ENCODE results near the gene TICAM2. TPM values are rescaled to one million over a fixed set of nuclear protein-coding genes. Genes with fewer than 3 reads are reported as not detected.

The TICAM2 gene
- total and polyA plus RNA-seq, 2 donors (not counting 1 experiment from before 2014, with no cell fraction given) = 0.55 to 5.4 TPM

DNA sequence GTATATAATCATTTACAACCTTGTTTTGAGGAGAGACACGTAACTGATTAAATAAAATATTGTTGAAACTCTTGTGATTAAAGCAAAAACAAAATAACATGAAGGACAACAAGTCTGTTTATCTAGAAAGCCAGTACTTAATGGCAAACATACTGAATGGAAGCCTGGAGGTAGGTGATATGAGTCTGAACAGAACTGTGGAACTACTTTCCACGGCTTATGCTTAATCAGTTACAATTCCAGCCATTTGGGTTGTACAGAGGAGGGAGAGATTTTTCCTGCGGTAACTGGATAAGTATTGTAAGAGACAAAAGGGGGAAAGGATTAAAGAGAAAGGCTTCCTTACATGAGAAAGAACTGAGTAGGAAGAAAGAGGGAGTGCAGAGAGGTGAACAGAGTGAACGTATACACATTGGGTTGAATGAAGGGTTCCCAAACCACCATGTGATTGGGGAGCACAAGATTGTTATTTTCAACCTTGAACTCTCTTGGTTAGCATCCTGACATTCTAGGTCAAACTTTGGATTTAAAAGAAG, 19.2 kb upstream of the TICAM2 start:
- peaks cover 1 to 26% of the 10 kb centered on the region in 2 experiments for H3K36me3 ChIP-seq (replicated peaks in 1 of 2; ENCODE audit: control extremely low read depth in 1 of 2, control insufficient read depth in 1 of 2, extremely low read depth in 1 of 2, insufficient read depth in 2 of 2, low read length in 1 of 2)
- H3K9me3 ChIP-seq (ENCODE audit: control extremely low read depth in 1 of 3, control insufficient read depth in 2 of 3, insufficient read depth in 1 of 3, low read length in 2 of 3) = no peaks in the 10 kb centered on the region
- ChIA-PET POLR2A (no interaction called here), CTCF (interaction anchor here (0.7 kb wide), 1 partner anchor 13 kb away, joined by 3 read pairs; no protein-coding TSS in a partner anchor)
- intact Hi-C loops (cut with micrococcal nuclease) = no loop called here
- H4K20me1 ChIP-seq (ENCODE audit: control insufficient read depth, insufficient read depth, low read length, poor library complexity, severe bottlenecking) = peaks cover 17% of the 10 kb centered on the region
- WGBS (ENCODE audit: insufficient coverage) = 100% methylated on average over 2 of the region's 4 CpGs
- H3K4me1 ChIP-seq (ENCODE audit: control insufficient read depth in 2 of 2, insufficient read depth in 2 of 2, low read length in 2 of 2) = peaks cover 29 to 32% of the 10 kb centered on the region in 2 donors
- no peak overlapping the region for H3K4me2 ChIP-seq (replicated peaks; ENCODE audit: low read depth, low read length, poor library complexity, severe bottlenecking)
- no peak overlapping the region for H2AFZ ChIP-seq (ENCODE audit: insufficient read depth, low read depth, low read length, poor library complexity, severe bottlenecking)
- TF ChIP-seq, protein P1, sequence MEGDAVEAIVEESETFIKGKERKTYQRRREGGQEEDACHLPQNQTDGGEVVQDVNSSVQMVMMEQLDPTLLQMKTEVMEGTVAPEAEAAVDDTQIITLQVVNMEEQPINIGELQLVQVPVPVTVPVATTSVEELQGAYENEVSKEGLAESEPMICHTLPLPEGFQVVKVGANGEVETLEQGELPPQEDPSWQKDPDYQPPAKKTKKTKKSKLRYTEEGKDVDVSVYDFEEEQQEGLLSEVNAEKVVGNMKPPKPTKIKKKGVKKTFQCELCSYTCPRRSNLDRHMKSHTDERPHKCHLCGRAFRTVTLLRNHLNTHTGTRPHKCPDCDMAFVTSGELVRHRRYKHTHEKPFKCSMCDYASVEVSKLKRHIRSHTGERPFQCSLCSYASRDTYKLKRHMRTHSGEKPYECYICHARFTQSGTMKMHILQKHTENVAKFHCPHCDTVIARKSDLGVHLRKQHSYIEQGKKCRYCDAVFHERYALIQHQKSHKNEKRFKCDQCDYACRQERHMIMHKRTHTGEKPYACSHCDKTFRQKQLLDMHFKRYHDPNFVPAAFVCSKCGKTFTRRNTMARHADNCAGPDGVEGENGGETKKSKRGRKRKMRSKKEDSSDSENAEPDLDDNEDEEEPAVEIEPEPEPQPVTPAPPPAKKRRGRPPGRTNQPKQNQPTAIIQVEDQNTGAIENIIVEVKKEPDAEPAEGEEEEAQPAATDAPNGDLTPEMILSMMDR (IDR thresholded peaks at IDR 0.05) = no peak
- no peak for TF ChIP-seq EZH2 (IDR thresholded peaks at IDR 0.05; ENCODE audit: borderline replicate concordance, insufficient read depth, low read depth, low read length, poor library complexity, severe bottlenecking)
- no peak overlapping the region for H3K4me3 ChIP-seq (ENCODE audit: control extremely low read depth in 1 of 5, extremely low read depth in 1 of 5, insufficient read depth in 1 of 5, low read depth in 2 of 5, low read length in 4 of 5)
- DNase-seq (no peak), ATAC-seq (ENCODE audit: low read depth) (no peak)
- no peak overlapping the region for H3K9ac ChIP-seq (ENCODE audit: low read length)
- Mint-ChIP-seq H3K27ac (no peak overlapping the region), H3K4me1 (peaks cover 25% of the 10 kb centered on the region), H3K9me3 (ENCODE audit: insufficient read depth) (no peaks in the 10 kb centered on the region), H3K4me3 (no peak overlapping the region), H3K27me3 (no peaks in the 10 kb centered on the region)
- H3K27me3 ChIP-seq (replicated peaks in 1 of 4; ENCODE audit: control extremely low read depth in 1 of 4, control insufficient read depth in 3 of 4, insufficient read depth in 4 of 4, low read length in 3 of 4) = no peaks in the 10 kb centered on the region
- H3K27ac ChIP-seq (ENCODE audit: low read length in 2 of 2) = no peak overlapping the region
- peaks cover 22% of the 10 kb centered on the region for H3K79me2 ChIP-seq (ENCODE audit: control insufficient read depth, insufficient read depth, low read length)

DNA sequence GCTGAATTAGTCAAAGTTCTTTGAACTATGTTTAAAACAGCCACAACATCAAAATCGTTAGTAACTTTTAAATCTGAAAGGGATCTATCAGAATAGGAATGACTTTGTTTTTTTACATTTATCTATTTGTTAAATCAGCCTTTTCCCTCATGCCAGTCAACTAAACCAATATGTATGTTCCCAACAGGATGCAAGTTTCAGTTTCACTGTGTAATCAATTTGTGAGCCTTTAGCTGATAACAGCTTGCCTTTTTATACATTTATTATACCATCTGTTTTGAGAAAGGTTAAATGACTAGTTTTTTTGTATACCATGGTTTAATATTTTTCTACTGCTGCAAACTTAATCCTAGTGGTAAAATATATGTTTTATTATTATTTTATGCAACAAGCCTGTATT, 14.6 kb upstream of the TICAM2 start:
- Histone ChIP-seq H3K4me2 (replicated peaks; ENCODE audit: low read depth, low read length, poor library complexity, severe bottlenecking) (no peak overlapping the region), H3K79me2 (ENCODE audit: control insufficient read depth, insufficient read depth, low read length) (peaks cover 4% of the 10 kb centered on the region), H3K36me3 (replicated peaks in 1 of 2; ENCODE audit: control extremely low read depth in 1 of 2, control insufficient read depth in 1 of 2, extremely low read depth in 1 of 2, insufficient read depth in 2 of 2, low read length in 1 of 2) (peaks cover 6 to 49% of the 10 kb centered on the region in 2 experiments), H3K27me3 (replicated peaks in 1 of 4; ENCODE audit: control extremely low read depth in 1 of 4, control insufficient read depth in 3 of 4, insufficient read depth in 4 of 4, low read length in 3 of 4) (no peaks in the 10 kb centered on the region), H2AFZ (ENCODE audit: insufficient read depth, low read depth, low read length, poor library complexity, severe bottlenecking) (no peak overlapping the region), H3K27ac (ENCODE audit: low read length in 2 of 2) (no peak overlapping the region), H3K9ac (ENCODE audit: low read length) (no peak overlapping the region), H3K9me3 (ENCODE audit: control extremely low read depth in 1 of 3, control insufficient read depth in 2 of 3, insufficient read depth in 1 of 3, low read length in 2 of 3) (no peaks in the 10 kb centered on the region), H3K4me1 (ENCODE audit: control insufficient read depth in 2 of 2, insufficient read depth in 2 of 2, low read length in 2 of 2) (no peaks in the 10 kb centered on the region), H4K20me1 (ENCODE audit: control insufficient read depth, insufficient read depth, low read length, poor library complexity, severe bottlenecking) (peaks cover 5% of the 10 kb centered on the region), H3K4me3 (ENCODE audit: control extremely low read depth in 1 of 5, extremely low read depth in 1 of 5, insufficient read depth in 1 of 5, low read depth in 2 of 5, low read length in 4 of 5) (no peak overlapping the region)
- intact Hi-C loops (cut with micrococcal nuclease) = no loop called here
- peaks cover 8% of the 10 kb centered on the region for H3K4me1 Mint-ChIP-seq
- H3K27me3 Mint-ChIP-seq = no peaks in the 10 kb centered on the region
- ATAC-seq (ENCODE audit: low read depth) (no peak), DNase-seq (no peak)
- WGBS (ENCODE audit: insufficient coverage) = no CpG with 5 or more reads among the region's 1 CpG
- H3K9me3 Mint-ChIP-seq (ENCODE audit: insufficient read depth) = no peaks in the 10 kb centered on the region
- H3K4me3 Mint-ChIP-seq = no peak overlapping the region
- TF ChIP-seq EZH2 (IDR thresholded peaks at IDR 0.05; ENCODE audit: borderline replicate concordance, insufficient read depth, low read depth, low read length, poor library complexity, severe bottlenecking) = no peak
- TF ChIP-seq, protein P1 (IDR thresholded peaks at IDR 0.05) = no peak
- H3K27ac Mint-ChIP-seq = no peak overlapping the region
- CTCF ChIA-PET = interaction anchor here (0.9 to 1.0 kb wide), 2 partner anchors 8 to 16 kb away, joined by 3 read pairs; no protein-coding TSS in a partner anchor
- POLR2A ChIA-PET = no interaction called here

Data from B cell (primary cell).